ENCODE results near the gene JPH3.

The JPH3 gene

DNA sequence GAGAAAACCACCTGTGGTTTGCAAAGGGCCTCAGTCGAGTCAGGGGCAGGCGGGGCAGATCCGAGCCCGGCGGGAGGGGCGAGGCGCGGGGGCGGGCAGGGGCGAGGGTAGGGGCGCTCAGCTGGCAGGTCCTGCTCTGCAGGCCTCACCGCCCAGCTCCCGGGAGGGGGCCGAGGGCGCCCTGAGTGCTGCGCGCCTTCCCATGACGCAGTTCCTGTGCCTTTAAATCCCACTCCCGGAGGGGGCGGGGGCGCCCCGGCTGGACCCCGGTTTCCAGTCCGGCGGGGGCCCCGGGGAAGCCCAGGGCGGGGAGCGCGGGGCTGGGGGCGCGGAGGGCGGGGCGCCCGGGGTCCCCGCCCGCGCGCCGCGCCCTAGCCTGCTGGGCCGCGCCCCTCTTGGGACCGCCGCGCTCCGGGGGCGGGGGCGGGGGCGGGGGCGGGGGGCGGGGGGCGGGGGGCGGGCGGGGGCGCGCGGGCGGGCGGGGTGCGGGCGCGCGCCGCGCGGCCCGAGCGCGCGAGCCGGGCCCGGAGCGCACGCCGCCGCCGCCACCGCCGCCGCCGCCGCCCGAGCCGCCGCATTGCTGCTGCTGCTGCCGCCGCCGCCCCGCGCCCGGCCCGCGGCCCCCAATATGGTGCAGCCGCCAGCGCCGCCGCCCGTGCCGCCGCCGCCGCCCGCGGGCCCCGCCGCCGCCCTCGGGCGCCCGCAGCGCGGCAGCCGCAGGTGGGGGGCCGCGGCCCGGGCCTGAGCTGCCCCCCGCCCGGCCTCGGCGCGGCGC lies at the start of gene JPH3:
TSS of gene JPH3 (plus strand) at position 508 of the 775 bp plus-strand sequence. CDS start 639 bp downstream, outside the sequence.
- DNase-seq, result no peak

DNA sequence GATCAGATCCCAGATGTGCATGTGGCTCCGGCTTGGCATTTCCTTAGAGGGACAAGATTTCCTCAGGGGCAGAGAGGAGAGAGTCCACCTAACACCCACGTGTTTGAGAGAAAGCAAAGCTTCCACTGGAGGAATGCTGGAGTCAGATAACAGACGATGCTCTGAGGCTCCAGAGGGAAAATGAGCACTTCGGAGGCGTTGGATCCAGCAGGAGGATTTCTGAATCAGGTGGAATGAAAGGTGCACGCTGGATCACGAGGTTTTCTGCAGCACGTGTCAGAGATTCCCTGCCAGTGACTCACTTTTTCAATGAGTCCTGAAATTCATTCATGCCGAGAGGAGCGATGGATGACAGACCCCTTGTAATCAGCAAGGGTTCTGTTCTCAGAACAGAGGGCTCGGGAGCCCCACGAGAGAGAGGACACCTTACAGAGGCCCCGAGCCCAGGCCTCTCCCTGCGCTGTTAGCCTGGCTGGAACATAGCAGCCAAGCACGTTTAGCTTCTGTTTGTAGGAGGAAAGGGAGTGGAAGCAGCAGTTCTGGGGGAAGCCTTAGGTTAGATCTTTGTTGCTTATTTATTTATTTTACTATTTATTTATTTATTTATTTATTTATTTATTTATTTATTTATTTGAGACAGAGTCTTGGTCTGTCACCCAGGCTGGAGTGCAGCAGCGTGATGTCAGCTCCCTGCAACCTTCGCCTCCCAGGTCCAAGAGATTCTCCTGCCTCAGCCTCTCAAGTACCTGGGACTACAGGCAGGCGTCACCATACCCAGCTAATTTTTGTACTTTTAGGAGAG lies 49.3 kb upstream of the JPH3 start:
- no peak for DNase-seq

DNA sequence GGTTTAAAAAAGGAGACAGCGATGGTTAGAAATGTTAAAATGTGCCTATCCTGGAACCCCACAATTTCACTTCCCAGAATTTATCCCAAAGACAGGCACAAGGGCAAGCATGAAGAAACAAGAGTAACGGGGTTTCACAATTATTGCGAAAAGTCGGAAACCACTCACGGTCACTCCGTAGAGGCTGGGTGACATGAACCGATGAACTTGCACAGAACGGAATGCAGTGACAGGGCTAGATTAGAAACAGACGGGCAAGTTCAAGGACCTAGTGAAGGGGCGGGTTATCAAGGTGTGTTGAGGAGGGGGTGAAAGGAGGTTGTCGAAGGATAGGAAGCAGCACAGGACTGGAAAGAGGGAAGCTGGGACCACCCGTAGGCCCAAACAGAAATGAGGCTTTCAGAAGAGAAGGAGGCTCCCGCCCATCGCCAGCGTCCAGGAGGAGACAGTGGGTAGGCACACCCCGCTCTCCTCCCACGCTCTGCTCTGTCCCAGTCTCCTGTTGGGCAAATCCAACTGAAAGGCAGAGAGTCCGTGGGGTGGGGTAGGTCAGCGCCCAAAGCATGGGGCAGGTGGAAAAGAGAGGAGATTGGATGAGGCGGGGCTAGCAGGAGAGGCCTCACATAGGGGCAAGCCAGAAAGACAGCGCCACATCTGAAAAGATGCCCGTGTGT lies 47.4 kb upstream of the JPH3 start:
- no peak for DNase-seq

DNA sequence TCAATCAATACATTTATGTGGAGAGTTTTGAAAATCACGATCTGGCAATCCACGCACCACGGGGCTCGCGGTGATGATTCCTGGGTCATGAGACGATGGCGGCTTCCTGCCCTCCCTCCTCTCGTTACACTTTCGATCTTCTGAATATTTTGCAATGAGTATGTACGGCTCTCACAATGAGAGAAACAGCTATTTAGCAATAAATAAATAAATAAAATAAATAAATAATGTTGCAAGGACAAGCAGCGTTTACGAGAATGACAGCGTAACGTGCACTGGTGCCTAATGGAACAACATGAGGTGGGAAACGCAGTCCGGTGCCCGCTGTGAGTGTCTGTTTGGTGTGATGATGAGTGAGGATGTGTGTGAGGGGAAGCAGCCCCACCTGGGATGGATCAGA lies 46.7 kb upstream of the JPH3 start:
- DNase-seq, result no peak

DNA sequence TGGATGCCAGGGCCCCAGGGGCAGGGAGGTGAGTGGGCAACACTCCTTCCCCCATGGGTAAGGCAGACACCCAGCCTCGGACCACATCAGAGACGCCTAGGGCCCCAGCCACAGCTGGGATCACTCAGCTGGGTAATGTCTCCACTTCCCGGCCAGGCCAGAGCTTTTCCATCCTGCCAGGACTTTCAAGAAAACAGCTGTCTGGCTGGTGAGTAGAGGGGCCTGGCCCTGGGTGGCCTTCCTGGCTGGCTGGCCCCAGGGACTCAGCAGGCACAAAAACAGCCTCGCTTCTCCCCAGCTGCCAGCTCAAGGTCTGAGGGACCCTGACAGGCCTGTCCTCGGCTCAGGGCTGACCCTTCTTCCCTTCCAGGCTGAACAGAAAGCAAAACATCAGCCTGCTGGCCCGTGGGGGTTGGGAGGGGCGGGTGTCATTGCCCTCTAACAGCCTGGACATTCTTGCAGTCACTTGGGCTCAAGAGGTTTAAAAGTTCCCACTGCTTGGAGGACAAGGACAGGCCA lies 45.3 kb upstream of the JPH3 start:
- no peak for DNase-seq

DNA sequence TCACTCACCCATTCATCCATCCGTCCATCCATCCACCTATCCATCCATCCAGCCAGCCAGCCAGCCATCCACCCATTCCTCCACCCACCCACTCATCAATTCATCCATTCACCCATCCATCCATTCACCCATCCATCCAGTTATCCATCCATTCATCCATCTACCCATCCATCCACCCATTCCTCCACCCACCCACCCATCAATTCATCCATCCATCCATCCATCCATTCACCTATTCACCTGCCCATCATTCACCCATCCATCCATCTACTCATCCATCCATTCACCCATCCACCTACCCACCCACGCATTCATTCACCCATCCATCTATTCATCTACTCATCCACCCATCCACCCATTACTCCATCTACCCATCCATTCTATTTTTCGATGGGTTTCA lies 43.6 kb upstream of the JPH3 start:
- DNase-seq, result no peak

DNA sequence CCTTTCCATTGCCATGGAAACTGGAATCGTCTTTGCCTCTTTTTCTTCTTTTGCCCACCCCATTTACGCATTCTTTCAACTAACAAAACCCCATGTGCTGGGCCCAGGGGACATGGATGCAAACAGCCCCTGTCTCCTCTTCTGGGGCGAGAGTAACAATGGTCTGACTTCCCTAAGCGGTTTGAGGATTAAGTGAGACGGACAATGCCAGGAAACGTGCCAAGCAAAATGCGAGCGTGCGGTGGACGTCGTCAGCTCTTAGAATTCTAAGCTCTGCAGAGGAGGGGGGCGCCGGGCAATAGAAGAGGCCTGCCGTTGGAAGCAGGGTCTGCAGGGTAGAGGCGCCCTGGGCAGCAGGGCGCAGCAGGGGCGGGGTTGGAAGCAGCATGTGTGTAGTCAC lies 42.4 kb upstream of the JPH3 start:
- no peak for DNase-seq

DNA sequence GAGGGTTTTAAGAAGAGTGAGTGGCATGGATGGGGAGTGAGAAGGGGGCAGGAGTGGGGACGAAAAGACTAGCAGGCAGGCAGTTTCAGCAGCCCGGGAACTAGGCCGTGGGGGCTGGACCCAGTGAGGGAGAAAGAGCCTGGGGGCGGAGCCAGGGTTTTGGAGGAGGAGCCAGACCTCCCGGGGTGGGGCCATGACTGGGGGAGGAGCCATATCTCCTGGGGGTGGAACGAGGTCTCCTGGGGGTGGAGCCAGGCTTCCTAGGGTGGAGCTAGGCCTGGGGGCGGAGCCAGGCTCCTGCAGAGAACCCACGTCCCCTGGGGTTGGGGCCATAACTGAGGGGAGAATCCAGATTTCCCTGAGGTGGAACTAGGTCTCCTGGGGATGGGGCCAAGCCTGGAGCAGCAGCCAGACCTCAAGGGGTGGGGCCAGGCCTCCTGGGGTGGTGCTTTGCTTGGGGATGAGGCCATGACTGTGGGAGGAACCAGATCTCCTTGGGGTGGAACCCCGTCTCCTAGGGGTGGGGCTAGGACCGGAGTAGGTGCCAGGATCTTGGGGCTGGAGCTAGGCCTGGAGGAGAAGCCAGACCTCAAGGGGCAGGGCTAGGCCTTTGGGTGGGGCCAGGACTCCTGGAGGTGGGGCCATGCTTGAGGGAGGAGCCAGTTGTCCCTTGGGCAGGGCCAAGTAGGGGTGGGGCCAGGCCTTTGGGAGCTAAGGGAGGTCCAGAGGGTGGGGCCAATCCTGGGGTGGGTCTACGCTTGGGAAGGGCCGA lies 41.7 kb upstream of the JPH3 start:
- DNase-seq, result no peak

DNA sequence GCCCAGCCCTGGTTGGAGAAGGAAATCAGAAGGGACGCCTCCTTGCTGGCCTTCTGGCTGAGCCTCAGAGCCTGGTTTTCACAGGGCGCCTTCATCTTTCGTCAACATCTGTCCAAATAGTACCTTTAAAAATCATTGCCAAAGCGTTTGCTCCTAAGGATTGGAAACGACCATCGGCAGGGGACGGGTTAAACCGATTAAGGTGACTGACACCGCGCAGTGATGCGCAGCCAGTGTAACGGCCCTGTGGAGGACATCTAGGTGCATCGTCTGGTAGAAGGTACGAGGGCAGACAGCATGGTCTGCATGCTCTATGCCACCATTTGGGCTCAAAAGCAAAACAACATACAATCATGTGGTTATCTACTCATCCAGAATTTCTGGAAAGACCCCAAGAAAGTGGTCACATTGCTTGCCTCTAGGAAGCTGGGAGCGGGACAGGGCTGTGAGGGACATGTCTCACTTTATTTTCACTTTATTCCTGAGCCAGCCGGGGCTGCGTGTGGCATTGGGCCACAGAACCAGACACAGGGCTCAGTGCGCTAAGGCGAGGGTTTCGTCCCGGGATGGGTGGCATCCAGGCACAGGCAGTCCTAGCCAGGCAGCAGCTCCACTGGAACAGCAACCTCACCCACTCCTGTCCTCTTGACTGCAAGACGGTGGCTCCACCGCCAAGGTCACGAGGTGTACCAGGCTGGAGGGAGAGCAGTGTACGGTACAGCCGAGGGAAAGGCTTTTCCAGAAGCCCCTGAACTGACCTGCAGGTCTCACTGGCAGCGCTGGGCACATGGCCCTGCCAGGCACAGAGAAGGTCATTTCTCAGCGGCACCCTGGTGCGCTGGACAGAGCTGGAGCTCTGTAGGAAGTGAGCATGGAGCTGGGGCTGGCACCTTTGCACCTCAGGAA lies 40.9 kb upstream of the JPH3 start:
- no peak for DNase-seq

DNA sequence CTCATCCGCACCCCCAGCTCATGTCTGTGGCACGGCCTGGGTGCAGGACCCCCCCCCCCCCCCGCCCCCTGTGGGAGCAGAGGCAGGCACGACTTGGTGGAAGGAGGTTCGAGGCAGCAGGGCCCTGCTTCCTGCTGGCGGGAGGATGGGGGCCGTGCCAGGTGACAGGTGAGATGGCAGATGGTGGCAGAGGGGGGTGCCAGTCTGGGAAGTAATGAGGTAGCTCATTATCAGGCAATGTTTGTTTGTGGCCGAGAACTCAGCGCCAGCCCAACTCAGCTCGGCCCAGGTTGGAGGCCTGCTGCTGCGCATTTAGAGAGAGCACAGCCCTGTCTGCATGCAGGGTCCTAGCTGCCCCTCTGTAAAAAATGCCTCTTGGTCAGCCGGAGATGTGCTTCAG lies 40.1 kb upstream of the JPH3 start:
- DNase-seq, result no peak

DNA sequence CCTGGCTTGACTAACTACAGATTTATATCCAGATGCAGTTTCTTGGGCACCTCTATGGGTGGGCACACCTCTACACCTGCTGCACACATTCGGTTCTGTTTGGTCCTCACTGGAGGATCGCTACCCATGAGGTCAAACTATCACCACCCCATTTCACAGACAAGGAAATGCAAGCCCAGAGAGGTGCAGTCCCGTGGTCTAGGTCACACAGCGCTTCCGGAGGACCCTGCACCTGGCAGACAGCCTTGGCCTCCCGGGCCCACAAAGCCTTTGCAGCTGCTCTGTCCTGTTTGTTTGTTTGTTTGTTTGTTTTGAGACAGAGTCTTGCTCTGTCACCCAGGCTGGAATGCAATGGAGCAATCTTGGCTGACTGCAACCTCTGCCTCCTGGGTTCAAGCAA lies 39.3 kb upstream of the JPH3 start:
- DNase-seq, result no peak

DNA sequence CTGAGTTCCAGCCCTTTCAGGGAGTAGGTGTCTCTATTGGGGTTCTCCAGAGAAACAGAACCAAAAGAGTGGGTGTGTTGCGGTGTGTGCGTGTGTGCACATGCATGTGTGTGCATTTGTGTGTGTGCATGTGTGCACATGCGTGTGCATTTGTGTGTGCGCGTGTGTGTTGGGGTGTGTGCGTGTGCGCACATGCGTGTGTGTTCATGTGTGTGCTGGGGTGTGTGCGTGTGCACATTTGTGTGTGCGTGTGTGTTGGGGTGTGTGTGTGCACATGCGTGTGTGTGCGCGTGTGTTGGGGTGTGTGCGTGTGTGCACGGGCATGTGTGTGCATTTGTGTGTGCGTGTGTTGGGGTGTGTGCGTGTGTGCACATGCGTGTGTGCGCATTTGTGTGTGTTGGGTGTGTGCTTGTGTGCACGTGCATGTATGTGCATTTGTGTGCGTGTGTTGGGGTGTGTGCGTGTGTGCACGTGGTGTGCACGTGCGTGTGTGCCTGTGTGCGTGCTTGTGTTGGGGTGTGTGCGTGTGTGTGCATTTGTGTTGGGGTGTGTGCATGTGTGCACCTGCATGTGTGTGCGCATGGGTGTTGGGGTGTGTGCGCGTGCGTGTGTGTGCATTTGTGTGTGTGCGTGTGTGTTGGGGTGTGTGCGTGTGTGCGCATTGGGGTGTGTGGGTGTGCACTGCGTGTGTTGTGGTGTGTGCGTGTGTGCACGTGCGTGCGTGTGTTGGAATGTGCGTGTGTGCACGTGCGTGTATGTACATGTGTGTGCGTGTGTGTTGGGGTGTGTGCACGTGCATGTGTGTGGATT lies 38.4 kb upstream of the JPH3 start:
- DNase-seq, result no peak

DNA sequence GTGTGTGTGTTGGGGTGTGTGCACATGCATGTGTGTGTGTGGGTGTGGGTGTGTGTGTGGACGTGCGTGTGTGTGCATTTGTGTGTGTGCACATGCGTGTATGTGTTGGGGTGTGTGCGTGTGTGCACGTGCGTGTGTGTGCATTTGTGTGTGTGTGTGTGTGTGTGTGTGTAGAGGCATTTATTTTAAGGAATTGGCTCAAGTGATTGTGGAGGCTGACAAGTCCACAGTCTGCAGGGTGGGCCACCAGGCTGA lies 37.9 kb upstream of the JPH3 start:
- no peak for DNase-seq

DNA sequence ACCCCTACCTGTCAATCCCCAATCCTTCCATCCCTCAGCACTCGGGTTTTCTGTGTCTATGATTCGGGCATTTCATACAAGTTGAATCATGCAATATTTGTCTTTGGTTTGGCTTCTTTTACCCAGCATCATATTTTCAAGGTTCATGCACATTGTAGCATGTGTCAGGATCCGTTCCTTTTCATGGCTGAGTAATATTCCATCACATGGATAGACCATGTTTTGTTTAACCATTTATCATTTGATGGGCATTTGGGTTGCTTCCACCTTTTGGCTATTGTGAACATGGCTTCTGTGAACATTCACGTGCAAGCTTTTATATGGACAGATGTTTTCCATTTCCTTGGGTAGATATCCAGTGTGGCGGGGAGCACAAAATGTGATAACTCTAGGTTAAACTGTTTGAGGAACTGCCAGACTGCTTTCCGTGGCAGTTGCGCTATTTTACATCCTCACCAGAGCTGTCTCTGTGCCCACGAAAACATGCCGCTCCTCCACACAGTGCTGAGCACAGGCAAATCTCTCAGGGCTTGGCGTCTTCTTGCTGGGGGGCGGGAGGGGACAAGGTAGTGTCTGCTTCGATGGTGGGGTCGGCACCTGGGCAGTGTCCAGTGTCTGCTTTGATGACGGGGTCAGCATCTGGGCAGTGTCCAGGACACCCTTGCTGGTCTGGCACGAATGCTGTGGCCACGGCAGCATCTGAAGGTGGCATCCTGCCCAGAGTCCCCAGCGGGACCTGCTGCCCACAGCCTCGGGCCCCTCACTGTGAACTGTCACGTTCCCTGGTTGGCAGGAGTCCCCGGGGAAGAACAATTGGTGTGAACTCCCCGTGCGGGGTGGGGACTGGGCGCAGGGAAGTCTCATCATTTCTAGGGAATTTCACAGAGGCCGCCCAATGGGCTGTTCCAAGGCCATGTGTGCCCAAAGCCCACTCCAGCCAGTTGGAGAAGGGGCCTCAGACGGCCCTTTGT lies 32.4 kb upstream of the JPH3 start:
- DNase-seq, result no peak

DNA sequence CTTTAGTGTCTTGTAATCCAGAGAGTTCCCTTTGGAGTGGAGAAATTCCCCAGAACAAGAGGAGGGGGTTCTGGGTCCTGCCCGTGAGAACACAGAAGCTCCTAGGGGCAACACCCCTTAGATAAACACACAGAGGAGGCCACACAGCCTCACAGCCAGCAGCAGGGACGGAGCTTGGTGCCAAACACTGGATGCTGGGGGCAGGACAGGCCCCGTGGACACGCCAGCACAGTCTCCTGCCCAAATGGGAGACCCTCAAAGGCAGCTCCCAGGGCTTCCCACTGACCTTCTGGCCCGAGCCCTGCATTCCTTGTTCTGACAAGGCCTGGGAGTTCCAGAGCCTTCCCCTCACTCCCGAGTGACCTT lies 31.8 kb upstream of the JPH3 start:
- no peak for DNase-seq

DNA sequence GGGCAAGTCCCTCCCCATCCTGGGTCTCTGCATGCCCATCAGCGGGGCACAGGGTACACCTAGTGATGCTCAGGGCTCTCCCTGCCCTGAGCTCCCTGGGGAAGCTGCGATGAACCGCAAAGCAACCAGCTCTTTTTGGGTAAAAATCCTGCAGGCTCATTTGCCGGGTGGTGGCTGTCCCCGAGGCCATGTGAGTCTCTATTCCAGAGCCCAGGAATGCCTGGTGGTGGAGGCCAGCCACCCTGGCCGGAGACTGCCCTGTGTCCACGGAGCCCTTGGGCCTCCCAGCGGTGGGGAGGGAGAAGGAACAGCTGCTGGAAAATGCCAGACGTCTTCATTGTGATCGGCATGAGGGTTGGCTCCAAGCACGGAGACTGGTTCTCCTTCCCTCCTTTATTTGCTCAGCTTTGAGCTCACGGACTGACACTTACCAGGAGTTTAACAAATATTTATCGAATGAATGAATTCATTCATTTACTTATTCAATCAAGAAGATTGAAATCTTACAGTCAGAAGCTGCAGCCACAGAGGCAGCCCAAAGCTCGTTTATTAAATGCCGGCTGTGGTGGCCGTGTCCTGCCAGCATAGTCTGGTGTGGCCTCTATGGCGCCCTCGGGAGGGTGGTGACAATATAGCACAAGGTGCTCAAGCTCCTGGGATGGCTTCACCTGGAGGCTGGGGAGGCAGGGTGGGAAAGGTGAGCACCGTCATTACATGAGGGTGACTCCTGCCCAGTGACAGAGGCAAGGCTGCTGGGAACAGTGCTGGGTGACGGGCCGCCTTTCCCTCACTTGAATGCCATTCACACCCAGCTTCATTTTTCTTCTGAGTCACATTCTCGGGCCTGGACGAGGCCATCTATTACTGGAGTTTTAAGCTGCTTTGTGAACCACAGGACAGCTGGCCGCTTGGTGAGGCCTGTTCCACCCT lies 31.1 kb upstream of the JPH3 start:
- no peak for DNase-seq

DNA sequence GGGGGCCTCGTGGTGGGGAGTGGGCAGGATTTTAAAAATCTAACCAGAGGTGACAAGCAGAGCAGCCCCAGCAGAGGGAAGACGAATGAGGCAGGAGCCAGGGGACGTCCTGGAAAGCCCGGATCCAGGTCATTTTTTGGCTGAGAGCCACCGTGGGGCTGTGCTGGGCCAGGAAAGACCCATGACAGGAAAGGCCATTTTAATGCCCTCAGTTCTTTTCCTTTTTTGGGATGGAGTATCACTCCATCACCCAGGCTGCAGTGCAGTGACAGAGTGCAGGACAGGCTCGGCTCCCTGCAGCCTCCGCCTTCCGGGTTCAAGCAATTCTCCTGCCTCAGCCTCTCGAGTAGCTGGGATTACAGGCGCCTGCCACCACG lies 30.5 kb upstream of the JPH3 start:
- no peak for DNase-seq

DNA sequence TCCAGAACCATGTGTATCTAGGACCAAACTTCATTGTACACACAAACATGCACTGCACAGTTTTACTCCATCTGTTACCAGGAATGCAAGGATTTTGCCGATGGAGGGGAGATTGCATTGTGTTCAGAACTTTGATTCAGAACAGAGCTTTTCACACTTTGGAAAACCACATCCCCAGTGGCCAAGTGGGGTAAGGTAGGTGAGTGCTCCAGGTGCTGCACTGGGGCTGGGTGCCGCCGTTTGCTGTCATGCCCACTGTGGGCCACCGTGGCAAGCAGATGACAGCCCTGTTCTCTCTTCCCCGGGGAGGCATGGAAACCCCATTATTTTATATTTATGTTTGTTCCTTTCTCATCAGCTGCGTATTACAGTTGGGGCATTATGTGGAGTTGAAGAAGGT lies 29.3 kb upstream of the JPH3 start:
- no peak for DNase-seq

Data from GDM1 (cell line).